GM23338 (cell line): ENCODE data around the gene RUNX1. TPM values are rescaled to one million over a fixed set of nuclear protein-coding genes. Genes with fewer than 3 reads are reported as not detected.

Experiments used
- ATAC-seq: fragments of 200-7000 bp; cut with Tn5 transposase; 3 replicates; pipeline ENCODE4 v1.9.1; 2020
- DNase-seq: peaks from one replicate; pipeline ENCODE4 v3.0.0-alpha.2; 2015; ENCODE audit warnings: low spot score
- H2AFZ ChIP-seq: fragments of 200-600 bp; sonication (generic); 2 replicates; pipeline ENCODE4 v1.8.0; 2016; ENCODE audit warnings: antibody characterized with exemption, mild to moderate bottlenecking, moderate library complexity
- H3F3A ChIP-seq: fragments of 200-600 bp; sonication (generic); replicated peaks from 2 replicates; pipeline ENCODE4 v1.8.0; 2017; ENCODE audit warnings: antibody characterized with exemption, mixed run types, low read depth
- H3K27ac ChIP-seq: fragments of 200-600 bp; sonication (generic); 2 replicates; pipeline ENCODE4 v1.6.1; 2016; ENCODE audit warnings: low read depth
- H3K27me3 ChIP-seq: fragments of 200-600 bp; sonication (generic); 2 replicates; pipeline ENCODE4 v1.8.0; 2016; ENCODE audit warnings: mild to moderate bottlenecking, mixed run types, moderate library complexity; ENCODE audit not compliant: insufficient read depth
- H3K36me3 ChIP-seq: fragments of 200-600 bp; sonication (generic); 2 replicates; pipeline ENCODE4 v1.8.0; 2016; ENCODE audit warnings: mild to moderate bottlenecking; ENCODE audit not compliant: insufficient read depth
- H3K4me1 ChIP-seq: fragments of 200-600 bp; sonication (generic); 2 replicates; pipeline ENCODE4 v1.8.0; 2016; ENCODE audit warnings: mild to moderate bottlenecking, moderate library complexity; ENCODE audit not compliant: insufficient read depth
- H3K4me2 ChIP-seq: fragments of 200-600 bp; sonication (generic); 2 replicates; pipeline ENCODE4 v1.7.1; 2017; ENCODE audit warnings: mixed run types
- H3K4me3 ChIP-seq: fragments of 200-600 bp; sonication (generic); 2 replicates; pipeline ENCODE4 v1.6.1; 2016; ENCODE audit warnings: mixed run types
- H3K79me2 ChIP-seq: fragments of 200-600 bp; sonication (generic); replicated peaks from 2 replicates; pipeline ENCODE4 v1.8.0; 2017; ENCODE audit warnings: mild to moderate bottlenecking; ENCODE audit not compliant: insufficient read depth
- H3K9me2 ChIP-seq: fragments of 200-600 bp; sonication (generic); 2 replicates; pipeline ENCODE4 v1.8.0; 2017; ENCODE audit not compliant: insufficient read depth
- H4K20me1 ChIP-seq: fragments of 200-600 bp; sonication (generic); replicated peaks from 2 replicates; pipeline ENCODE4 v1.8.0; 2017; ENCODE audit warnings: mild to moderate bottlenecking; ENCODE audit not compliant: insufficient read depth
- H3K27ac Mint-ChIP-seq: 2 replicates; pipeline ENCODE4 v1.8.0; 2020; ENCODE audit warnings: inconsistent platforms, mild to moderate bottlenecking, moderate library complexity, mixed read lengths
- H3K27me3 Mint-ChIP-seq: 3 replicates; pipeline ENCODE4 v1.8.0; 2022; ENCODE audit warnings: low read depth, mild to moderate bottlenecking, moderate library complexity, mixed read lengths, inconsistent platforms; ENCODE audit not compliant: insufficient read depth, poor library complexity
- H3K36me3 Mint-ChIP-seq: 3 replicates; pipeline ENCODE4 v1.8.0; 2021; ENCODE audit warnings: low read depth, mild to moderate bottlenecking, inconsistent platforms, moderate library complexity, mixed read lengths
- H3K4me1 Mint-ChIP-seq: 3 replicates; pipeline ENCODE4 v1.8.0; 2020; ENCODE audit warnings: mild to moderate bottlenecking, inconsistent platforms, mixed read lengths
- H3K4me3 Mint-ChIP-seq: 3 replicates; pipeline ENCODE4 v1.8.0; 2021; ENCODE audit warnings: moderate library complexity, mild to moderate bottlenecking, inconsistent platforms, mixed read lengths
- H3K9me3 Mint-ChIP-seq: 3 replicates; pipeline ENCODE4 v1.8.0; 2020; ENCODE audit warnings: moderate library complexity, mild to moderate bottlenecking, inconsistent platforms, mixed read lengths
- CREB1 ChIP-seq: fragments of 250-450 bp; sonication (Bioruptor Pico); IDR thresholded peaks from 2 replicates; pipeline ENCODE4 v1.5.0; 2020; ENCODE audit warnings: low read depth, mild to moderate bottlenecking, moderate library complexity
- CTCF ChIP-seq, 2 experiments: fragments of 200-600 bp in 1 of 2; sonication (generic) in 1 of 2; conservative IDR thresholded peaks; 2 replicates each; pipeline versions ENCODE4 v1.5.1 to v1.6.1; 2016 to 2017; ENCODE audit warnings: antibody characterized with exemption in 2 of 2, low read depth in 2 of 2, mild to moderate bottlenecking in 2 of 2, moderate library complexity in 1 of 2
- ETS1 ChIP-seq: IDR thresholded peaks from 2 replicates; pipeline ENCODE4 v1.6.1; 2016; ENCODE audit warnings: antibody characterized with exemption
- EZH2 ChIP-seq: fragments of 200-600 bp; sonication (generic); IDR thresholded peaks from one replicate; pipeline ENCODE4 v1.8.0; 2017; ENCODE audit warnings: antibody characterized with exemption, mild to moderate bottlenecking, low read depth; ENCODE audit not compliant: unreplicated experiment
- EZH2phosphoT487 ChIP-seq: fragments of 200-600 bp; sonication (generic); IDR thresholded peaks from one replicate; pipeline ENCODE4 v1.8.1; 2018; ENCODE audit warnings: antibody characterized with exemption; ENCODE audit not compliant: unreplicated experiment
- JUNB ChIP-seq: IDR thresholded peaks from one replicate; pipeline ENCODE4 v1.6.1; 2016; ENCODE audit warnings: antibody characterized with exemption; ENCODE audit not compliant: unreplicated experiment
- NANOG ChIP-seq: IDR thresholded peaks from 2 replicates; pipeline ENCODE4 v1.6.1; 2016; ENCODE audit warnings: antibody characterized with exemption, borderline replicate concordance
- POLR2AphosphoS5 ChIP-seq: IDR thresholded peaks from 2 replicates; pipeline ENCODE4 v1.6.1; 2016; ENCODE audit warnings: antibody characterized with exemption, low read depth
- REST ChIP-seq: IDR thresholded peaks from one replicate; pipeline ENCODE4 v1.6.1; 2018; ENCODE audit warnings: antibody characterized with exemption; ENCODE audit not compliant: unreplicated experiment
- STAT1 ChIP-seq: IDR thresholded peaks from one replicate; pipeline ENCODE4 v1.6.1; 2016; ENCODE audit warnings: antibody characterized with exemption; ENCODE audit not compliant: unreplicated experiment
- ZNF114 ChIP-seq: fragments of 250-450 bp; sonication (Bioruptor Pico); IDR thresholded peaks from 2 replicates; pipeline ENCODE4 v1.5.0; 2020; ENCODE audit warnings: mild to moderate bottlenecking, moderate library complexity
- ZNF331 ChIP-seq: fragments of 250-450 bp; sonication (Bioruptor Pico); IDR thresholded peaks from 2 replicates; pipeline ENCODE4 v1.5.0; 2020; ENCODE audit warnings: low read depth, mild to moderate bottlenecking, moderate library complexity
- ZNF462 ChIP-seq: fragments of 250-450 bp; sonication (Bioruptor Pico); IDR thresholded peaks from 2 replicates; pipeline ENCODE4 v1.5.0; 2020; ENCODE audit warnings: mild to moderate bottlenecking, moderate library complexity
- polyA plus RNA-seq: library from polyadenylated mRNA; unstranded; fragments of >200 nt; fragmentation: Nextera tagmentation; extraction: Ambion mirVana; gene quantifications from 2 replicates; pipeline ENCODE4 v1.2.1, GENCODE V29; 2016
- total RNA-seq: library from RNA; depleted of rRNA; stranded (reverse); fragments of >200 nt; shearing (Covaris generic); gene quantifications from 2 replicates; pipeline ENCODE4 v1.2.3, GENCODE V29; 2014

RUNX1 gene
- total and polyA plus RNA-seq, 2 experiments from 2014 or later, result 0.29 to 1.1 TPM

GRCh38 chr21:35091496-35091895 is 42.4 kb upstream of the RUNX1 start:
- Histone ChIP-seq H3K4me1 (no peaks in the 10 kb centered on the region), H3K4me3 (no peak overlapping the region), H2AFZ (no peak overlapping the region), H4K20me1 (no peaks in the 10 kb centered on the region), H3K27ac (no peak overlapping the region), H3K27me3 (no peaks in the 10 kb centered on the region), H3K79me2 (no peaks in the 10 kb centered on the region), H3K9me2 (peaks cover 18% of the 10 kb centered on the region), H3F3A (no peaks in the 10 kb centered on the region), H3K4me2 (no peak overlapping the region), H3K36me3 (no peaks in the 10 kb centered on the region)
- peaks cover under 1% of the 10 kb centered on the region; the same call in 1 of the 3 replicates for H3K4me1 Mint-ChIP-seq
- H3K27ac Mint-ChIP-seq, result no peak overlapping the region
- no peaks in the 10 kb centered on the region for H3K27me3 Mint-ChIP-seq
- TF ChIP-seq ZNF331 (no peak), ZNF462 (no peak), REST (no peak), EZH2phosphoT487 (no peak), STAT1 (no peak), EZH2 (no peak), JUNB (no peak), ZNF114 (CRISPR knock-in tag) (no peak), ETS1 (no peak), NANOG (no peak), POLR2AphosphoS5 (no peak), CTCF (conservative IDR thresholded peaks at IDR 0.05; ENCODE audit: low read depth in 2 of 2) (no peak), CREB1 (CRISPR knock-in tag) (no peak)
- no peak overlapping the region for H3K4me3 Mint-ChIP-seq
- H3K9me3 Mint-ChIP-seq, result 0 out of 3 replicates have a peak, but pooled peaks cover 3% of the 10 kb centered on the region
- no peak for ATAC-seq
- no peak for DNase-seq
- H3K36me3 Mint-ChIP-seq, result no peaks in the 10 kb centered on the region
